Muscle of arm (tissue), 14 donors: ENCODE data around the gene CCDC81. TPM values are rescaled to one million over a fixed set of nuclear protein-coding genes. Genes with fewer than 3 reads are reported as not detected.
"Not testable (repeated sequence)": the region's sequence is repeated elsewhere in the genome, so short reads cannot be mapped to it uniquely, and the experiment has no call there.

Source experiments
- DNase-seq: peaks from one replicate; pipeline ENCODE4 v3.0.0-alpha.2; 2013
- long read RNA-seq, 11 donors: transcript quantifications; one replicate each; lab custom pipeline, GENCODE V29; 2026
- polyA plus RNA-seq, 12 donors: library from polyadenylated mRNA; unstranded; fragments of 120-200 nt; gene quantifications; one replicate each; pipeline ENCODE4 v1.2.1, GENCODE V29; 2013; ENCODE audit not compliant: insufficient read length in 12 of 12

CCDC81 gene
- polyA plus RNA-seq, result 1 to 10 TPM in 3 of 12 donors, under 1 TPM in 7, not detected in 2; 0.50 to 1.5 (median 0.88) TPM
- long read RNA-seq, donor 1, result 0 reads
- long read RNA-seq, donor 2, result 0 reads
- long read RNA-seq, donor 3, result 0 reads
- long read RNA-seq, donor 4, result 0 reads
- long read RNA-seq, donor 5, result 0 reads
- long read RNA-seq, donor 6, result 0 reads
- long read RNA-seq, donor 7, partial matches to known transcripts, result 0 of 1 reads
- long read RNA-seq, donor 7, other reads (novel, unspliced or antisense), result 0 of 1 reads
- long read RNA-seq, donor 8, result 0 reads
- long read RNA-seq, donor 9, result 0 reads
- long read RNA-seq, donor 10, result 0 reads
- long read RNA-seq, donor 11, result 0 reads

DNA sequence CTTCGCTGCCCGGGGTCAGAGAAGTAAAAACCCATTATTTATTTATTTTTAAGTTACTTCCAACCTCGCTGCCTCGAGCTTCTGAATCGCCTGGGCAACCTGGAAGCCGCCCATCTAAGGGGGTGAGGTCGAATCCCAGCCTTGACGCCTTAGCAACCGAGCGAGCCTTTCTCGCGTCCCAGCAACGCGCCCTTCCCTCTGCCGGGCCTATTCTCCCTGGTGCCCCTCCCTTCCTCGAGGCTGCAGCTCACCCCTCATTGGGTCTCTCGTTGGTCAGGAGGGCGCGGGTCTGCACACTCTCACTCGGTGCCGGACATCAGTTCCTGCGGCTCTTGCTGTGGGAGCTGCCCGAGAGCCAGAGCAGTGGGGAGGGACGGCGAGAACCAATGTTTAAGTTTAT lies at the start of gene CCDC81:
CCDC81 (plus strand) TSS at position 302 of the 400 bp plus-strand sequence. CDS start 277 bp downstream, outside the sequence.
- no peak for DNase-seq

DNA sequence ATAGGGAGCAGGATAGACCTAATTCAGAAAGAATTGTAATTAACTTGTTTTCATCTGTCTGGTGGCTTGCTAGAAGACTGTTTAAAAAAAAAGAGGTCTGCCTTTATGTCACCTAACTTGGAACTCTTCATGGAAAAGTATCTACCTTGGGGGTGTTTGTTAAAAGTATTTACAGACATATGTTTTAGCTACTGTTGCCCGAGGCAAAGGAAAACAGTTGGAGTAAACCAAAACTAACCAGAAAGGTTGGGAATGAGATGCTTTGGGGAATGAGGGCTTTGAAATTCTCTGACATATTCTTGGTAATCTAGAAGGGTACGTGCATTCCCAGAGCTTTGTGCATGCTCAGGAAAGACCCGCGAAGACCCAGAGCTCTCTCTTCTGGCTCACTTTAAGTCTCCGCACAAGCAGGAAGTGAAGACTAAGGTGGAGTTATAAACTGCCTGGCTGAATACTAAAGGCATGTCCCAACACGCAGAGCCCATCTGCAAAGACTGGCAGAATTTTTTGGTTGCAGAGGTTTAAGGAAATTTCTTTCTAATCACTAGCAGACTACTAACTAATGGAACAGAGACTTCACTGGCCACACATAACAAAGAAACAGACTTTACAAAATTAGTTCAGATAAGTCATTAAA lies 39.4 kb upstream of the CCDC81 start:
- DNase-seq, result no peak

DNA sequence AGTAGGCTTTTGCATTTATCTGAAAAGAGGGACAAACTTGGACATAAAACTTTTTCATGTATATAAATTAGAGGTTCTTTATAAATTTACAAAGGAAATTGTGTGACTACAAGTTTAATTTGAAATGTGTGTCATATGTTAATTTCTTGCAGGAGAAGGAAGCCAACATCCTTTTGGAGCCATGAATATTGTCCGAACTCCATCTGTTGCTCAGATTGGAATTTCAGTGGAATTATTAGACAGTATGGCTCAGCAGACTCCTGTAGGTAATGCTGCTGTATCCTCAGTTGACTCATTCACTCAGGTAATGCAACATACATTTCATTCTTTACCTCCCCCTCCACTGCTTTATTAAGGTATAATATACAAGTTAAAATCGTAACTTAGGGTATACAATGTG lies 37.5 kb upstream of the CCDC81 start:
- DNase-seq, result no peak

- DNase-seq, result no peak
Observed at GRCh38 chr11:86341382-86341781, 33.3 kb upstream of the CCDC81 start.

GRCh38 chr11:86346513-86346912 lies 28.2 kb upstream of the CCDC81 start:
- no peak for DNase-seq

DNA sequence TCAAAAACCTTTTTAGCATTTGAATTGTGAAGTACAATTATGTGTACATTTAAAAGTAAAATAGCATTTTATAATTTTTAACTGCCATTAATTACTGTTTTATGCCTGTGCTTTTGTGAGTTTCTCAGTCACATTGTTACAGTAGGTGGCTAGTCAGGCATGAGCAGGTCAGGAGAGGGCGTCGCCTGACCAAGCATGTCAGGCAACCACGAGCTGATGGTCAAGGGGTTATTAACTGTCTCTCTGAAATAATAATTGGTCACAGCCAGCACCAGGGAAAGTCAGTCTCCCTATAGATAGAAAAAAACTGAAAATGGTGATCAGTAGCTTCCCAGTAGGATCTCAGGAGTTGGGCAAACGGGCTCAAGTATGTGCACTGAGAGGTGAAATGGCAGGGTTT lies 19.4 kb upstream of the CCDC81 start:
- no peak for DNase-seq

GRCh38 chr11:86357412-86357811 lies 17.3 kb upstream of the CCDC81 start:
- DNase-seq, result not testable (repeated sequence)

DNA sequence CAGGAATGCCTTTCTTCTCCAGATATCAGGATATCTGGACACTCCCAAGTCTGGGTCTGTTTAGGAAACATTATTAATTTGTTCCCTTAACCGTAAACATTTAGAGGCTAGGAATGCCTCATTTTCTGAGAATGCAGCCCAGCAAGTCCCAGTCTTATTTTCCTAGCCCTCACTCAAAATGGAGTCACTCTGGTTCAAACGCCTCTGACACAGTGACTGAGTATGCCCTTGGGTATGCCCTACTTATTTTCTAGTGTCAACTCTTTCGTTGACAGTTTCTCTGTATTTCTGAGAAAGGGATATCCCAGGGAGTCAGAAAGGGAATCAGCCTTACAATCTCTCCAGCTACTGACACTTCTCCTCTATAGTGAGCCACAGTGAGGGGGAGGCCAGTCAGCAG lies 16.0 kb upstream of the CCDC81 start:
- no peak for DNase-seq

DNA sequence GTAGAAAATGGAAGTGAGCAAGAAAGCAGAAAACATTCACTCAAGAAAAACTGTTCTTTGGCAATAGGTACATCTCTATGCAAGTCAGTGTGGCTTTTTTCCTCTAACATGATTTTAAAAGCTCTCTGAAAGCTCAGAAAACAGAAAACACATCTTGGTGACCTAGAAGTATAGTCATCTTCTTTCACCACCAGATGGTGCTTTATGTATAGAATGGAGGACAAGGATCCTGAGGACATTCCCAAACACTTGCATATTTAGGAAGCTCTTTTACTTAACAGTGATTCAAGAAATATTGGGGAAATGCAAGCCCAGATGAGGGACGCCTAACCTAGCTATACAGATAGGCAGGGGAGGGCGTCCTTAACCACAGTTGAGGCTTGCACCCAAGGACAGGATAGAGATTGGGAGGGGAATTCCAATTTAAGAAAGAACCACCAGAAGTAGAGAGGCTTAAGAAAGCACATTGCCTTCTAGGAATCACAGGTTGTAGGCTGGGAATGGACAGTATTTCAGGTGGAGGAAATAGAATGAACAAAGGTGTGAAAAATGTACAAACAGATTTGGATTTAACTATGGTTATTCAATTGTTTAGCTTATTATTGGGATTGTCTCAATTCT lies 13.8 kb upstream of the CCDC81 start:
- peak; percentile 45 for DNase-seq

GRCh38 chr11:86363424-86363823 lies 11.3 kb upstream of the CCDC81 start:
- no peak for DNase-seq

GRCh38 chr11:86365546-86365945 lies 9.1 kb upstream of the CCDC81 start:
- no peak for DNase-seq

DNA sequence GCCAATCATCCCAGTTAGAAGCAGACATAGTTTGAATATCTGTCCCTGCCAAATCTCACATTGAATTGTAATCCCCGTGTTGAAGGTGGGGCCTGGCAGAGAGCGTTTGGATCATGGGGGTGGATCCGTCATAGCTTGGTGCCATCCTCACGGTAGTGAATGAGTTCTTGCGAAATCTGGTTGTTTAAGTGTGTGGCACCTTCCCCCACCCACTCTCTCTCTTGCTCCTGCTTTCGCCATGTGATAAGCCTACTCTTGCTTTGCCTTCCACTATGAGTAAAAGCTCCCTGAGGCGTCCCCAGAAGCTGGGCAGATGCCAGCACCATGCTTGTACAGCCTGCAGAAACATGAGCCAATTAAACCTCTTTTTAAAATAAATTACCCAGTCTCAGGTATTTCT lies 5.0 kb upstream of the CCDC81 start:
- no peak for DNase-seq

DNA sequence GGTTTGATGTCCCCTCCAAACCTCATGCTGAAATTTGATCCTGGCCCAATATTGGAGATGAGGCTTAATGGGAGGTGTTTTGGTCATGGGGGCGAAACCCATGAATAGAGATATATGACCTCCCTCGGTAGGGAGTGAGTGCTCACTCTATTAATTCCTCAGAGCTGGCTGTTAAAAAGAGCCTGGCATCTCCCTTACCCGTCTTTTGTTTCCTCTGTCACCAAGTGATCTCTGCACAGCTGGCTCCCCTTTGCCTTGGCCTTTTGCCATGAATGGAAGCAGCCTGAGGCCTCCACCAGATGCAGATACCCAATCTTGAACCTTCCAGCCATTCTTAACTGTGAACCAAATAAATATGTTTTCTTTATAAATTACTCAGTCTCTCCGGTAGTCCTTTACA lies 4.5 kb upstream of the CCDC81 start:
- DNase-seq, result no peak

DNA sequence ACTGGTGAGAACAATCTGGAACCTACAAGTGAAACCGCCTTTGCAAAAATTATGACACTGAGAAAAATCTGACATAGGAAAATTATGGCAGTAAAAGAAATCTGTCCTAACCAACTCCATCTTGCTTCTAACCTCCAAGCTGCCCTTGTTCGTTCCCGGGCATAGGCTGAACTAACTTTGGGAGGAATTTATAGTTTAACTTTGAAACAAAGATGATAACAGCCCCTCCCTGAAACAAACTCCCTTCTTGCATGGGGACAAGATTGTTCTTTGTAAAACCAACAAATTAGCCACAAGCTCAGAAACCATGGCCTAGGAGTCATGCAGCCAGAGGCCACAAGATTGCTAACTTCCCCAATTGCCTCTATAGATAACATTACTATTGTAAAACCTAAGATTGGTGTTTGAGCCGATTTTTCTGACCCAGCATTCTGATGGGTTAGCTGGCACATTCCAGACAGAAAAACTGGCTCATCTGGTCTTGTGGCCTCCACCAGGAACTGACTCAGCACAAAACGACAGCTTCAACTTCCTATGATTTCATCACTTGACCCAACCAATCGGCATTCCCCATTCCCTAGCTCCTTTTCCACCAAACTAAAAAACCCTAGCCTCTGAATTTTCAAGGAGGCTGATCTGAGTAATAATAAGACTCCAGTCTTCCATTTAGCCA lies 3.6 kb upstream of the CCDC81 start:
- DNase-seq, result no peak

DNA sequence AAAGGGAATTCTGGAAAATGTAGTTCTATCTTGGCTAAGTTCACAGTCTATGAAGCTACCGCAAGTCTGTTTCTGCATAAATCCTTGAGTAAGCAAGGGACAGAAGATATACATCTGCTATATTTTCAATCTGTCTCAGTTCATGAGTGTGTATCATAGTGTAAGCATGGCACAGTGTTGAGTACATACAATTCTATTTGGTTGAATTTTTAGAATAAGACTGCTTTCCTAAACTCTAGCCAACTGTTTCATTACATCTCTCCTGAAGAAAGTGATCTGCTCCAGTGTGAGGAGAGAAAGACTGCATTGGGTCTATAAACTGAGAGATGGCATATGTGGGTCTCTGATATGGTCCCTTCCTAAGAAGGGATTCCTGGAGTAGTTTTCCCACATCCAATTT lies 2.6 kb upstream of the CCDC81 start:
- DNase-seq, result no peak

DNA sequence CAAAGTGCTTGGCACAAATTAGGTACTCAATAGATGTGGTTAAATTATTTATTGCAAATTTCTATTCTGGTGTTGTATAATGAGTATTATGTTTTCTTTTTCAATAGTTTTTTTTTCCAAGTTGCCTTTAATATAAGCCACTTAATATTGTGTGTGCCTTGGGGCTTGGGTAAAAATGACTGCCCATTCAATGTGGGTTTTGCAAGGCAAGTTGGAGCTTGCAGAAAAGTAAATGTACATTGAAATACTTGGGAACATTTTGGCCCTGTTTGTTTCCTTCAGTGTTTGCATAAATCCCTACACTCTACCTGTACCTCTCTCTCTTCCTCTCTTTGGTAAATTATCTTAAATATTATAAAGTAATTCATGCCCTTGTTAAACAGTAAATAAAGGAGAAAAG lies 2.1 kb upstream of the CCDC81 start:
- no peak for DNase-seq

GRCh38 chr11:86374069-86374468 lies 618 bp upstream of the CCDC81 start:
- no peak for DNase-seq

DNA sequence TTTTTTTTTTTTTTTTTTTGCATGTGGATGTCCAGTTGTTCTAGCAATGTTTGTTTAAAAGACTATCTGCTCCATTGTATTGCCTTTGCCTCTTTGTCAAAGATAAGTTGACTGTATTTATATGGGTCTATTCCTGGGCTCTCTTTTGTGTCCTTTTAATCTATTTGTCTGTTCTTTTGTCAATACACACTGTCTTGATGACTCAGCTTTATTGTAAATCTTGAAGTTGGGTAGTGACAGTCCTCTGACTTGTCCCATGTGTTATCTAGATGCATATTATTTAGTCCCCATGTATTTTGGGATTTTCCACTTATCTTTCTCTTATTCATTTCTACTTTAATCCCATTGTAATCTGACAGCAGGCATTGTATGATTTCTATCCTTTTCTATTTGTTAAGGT lies 3.3 kb downstream of the CCDC81 start:
- DNase-seq, result no peak

- DNase-seq, result no peak
Observed at GRCh38 chr11:86380295-86381059, 5.8 kb downstream of the CCDC81 start.

DNA sequence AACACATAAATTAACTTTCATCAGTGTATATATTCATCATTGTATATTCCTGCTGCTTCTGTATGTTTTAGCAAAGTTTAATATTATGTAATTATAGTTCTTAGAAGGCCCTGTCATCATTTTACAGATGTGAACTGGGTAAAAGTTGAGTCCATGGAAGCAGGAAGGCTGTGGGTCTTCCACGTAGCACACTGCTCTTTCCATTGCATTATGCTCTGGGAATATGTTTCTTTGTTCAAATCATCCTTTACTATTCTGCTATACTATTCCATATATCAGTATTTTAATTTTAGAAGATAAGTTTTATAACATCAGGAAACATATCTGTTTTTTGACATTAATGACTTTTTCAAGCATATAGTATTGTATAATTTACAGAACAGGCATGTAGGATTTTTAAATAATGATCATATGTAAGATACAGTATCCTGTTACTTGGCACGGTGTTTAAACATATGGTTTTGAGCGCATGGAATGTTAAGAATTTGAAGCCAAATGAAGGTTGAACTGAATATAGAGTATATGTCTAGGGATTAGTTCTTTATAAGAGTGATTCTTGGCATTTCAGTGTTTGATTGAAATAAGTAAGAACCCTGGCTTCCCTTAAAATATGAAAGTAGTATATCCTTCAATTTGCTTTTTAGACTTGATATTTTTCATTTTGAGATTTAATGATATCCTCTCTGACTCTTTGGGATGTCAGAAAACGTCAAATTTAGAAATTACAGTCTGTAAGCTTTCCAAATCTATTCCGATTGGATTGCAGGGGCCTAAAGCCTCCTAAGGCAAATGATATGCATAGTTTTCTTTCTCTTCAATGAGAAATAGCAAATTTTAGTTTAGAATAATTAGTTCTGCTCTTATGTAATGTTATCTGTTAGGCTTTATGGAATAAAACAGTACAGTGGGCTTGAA lies 8.6 kb downstream of the CCDC81 start:
- DNase-seq, result no peak

DNA sequence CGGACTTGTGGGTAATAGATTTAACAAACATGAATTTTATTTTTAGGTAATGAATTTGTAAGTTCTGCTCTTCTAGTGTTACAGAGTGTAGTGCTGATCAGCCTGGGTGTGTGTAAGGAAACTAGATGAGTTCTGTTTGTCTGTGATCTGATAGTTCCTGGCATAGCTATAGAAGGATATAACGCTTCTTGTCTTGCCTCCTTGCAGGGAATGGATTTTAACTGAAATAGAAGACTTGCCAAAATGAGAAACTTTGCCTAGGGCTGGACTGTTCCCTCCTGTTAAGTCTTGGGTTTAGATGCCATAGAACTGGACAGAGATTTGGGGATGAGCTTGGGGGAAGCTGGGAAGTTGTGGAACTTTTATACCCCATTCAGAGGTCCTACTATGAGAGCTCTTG lies 11.6 kb downstream of the CCDC81 start:
- no peak for DNase-seq
